Right ventricle myocardium superior (tissue), 1 donor: Measurements from ENCODE around the gene ID3. TPM values are rescaled to one million over a fixed set of nuclear protein-coding genes. Genes with fewer than 3 reads are reported as not detected.
"Not testable (repeated sequence)": the region's sequence is repeated elsewhere in the genome, so short reads cannot be mapped to it uniquely, and the experiment has no call there.

ENCODE experiments used
- ATAC-seq: fragments of 200-7000 bp; cut with Tn5 transposase; one replicate; pipeline ENCODE4 v1.9.1; 2020; ENCODE audit warnings: mild to moderate bottlenecking; ENCODE audit not compliant: poor library complexity
- DNase-seq: peaks from one replicate; pipeline ENCODE4 v3.0.0-alpha.2; 2020
- intact Hi-C: fragments of 100-400 bp; cut with DNase I; formaldehyde crosslinking; loops from one replicate; pipeline ENCODE4 v1.11.2; 2022
- total RNA-seq: library from RNA; stranded (reverse); fragmentation: NEBNext Ultra II Directional; extraction: Animal tissue kit (Norgen Biotek cat#: 25700); gene quantifications from one replicate; pipeline ENCODE4 v1.2.1, GENCODE V29; 2021
- donor health status: DM: no; HTN: yes; CAD: no; lungs with severe emphysema.

Gene ID3
- total RNA-seq, 1 donor from 2014 or later, result 73.0 TPM

DNA sequence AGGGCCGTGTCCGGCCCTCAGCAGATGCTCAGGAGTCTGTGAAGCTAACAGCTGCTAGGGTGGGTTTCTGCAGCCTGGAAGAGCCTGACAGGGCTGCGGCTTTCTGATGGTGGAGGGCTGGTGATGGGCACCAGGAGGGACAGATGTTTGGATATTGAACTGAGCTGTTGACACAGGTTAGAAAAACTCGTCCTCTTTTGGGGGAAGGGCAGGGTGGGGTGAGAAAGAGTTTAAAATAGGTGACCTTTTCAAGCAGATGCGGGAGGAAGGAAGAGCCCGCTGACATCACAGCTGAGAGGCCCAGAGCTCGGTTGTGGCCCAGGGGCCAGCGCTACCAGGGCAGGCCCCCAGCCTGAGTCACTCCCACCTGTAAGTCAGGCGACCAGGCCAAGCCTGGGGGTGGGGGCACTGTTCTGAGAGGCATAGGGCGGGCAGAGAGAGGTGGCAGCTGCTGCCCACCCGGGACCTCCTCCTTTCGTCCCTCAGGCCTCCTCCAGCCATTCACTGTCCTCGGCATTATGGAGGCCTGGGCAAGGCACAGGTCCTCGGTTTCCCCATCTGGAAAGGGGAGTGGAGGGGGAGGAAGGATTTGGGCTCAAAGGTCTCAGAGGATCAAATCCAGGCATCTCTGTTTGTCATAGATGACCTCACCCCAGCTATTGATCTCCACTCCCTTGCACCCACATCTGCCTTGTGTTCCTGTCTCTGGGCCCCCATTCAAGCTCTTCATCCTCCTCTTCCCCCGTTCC lies 32.3 kb upstream of the ID3 start:
- intact Hi-C loops, result no loop called here
- DNase-seq (no peak), ATAC-seq (no peak)

- ATAC-seq (no peak), DNase-seq (no peak)
- intact Hi-C loops, result no loop called here
Measured at GRCh38 chr1:23590058-23590783, 30.9 kb upstream of the ID3 start.

DNA sequence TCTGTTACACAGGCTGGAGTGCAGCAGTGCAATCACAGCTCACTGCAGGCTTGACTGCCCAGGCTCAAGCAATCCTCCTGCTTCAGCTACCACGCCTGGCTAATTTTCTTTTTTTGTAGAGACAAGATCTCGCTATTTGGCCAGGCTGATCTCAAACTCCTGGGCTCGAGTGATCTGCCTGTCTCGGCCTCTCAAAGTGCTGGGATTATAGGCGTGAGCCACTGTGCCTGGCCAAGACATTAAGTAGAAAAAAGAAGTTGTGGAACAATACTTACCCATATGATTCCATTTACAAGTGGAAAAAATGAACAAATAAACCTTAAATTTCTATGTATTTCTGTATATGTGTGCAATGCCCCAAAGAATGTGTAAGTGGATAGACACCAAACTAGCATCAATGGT lies 30.3 kb upstream of the ID3 start:
- intact Hi-C loops, result no loop called here
- ATAC-seq, result no peak

DNA sequence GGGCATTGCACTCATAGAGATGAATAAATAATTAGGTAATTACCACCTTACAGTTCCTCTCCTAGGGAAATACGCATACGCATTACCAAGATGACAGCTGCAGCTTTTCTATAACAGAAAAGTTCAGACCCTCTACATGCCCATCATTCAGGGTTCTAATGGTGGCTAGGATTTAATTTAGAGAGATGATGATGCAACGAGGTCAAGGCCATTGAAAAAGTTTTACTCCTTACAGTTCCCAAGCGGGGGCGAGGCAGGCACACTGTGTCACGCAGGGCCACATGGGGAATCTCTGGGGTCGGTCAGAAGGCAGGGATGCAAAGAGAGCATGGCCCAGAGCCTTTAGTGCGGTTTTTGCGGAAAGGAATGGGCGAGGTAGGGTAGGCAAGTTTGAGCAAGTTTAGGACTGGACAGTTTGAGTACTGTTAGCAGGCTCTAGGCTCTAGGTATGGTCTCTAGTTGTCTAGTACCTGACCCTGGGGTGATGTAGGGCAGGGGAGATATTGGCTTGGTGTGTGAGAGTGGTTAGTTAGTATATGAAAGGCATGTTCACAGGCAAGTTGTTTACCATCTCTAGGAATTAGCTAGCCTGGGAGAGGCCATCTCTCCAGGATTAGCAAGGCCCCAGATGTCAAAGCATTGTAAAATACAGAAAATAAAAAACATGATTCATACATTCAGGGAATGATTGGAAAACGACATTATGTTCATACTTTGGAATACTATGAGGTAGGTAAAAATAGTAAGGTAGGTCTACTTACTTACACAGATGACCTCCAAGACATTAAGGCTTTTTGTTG lies 29.6 kb upstream of the ID3 start:
- ATAC-seq, result no peak
- intact Hi-C loops, result no loop called here
- no peak for DNase-seq

More for the DNA sequence above, 30.3 kb upstream of the ID3 start:
- DNase-seq, result no peak

DNA sequence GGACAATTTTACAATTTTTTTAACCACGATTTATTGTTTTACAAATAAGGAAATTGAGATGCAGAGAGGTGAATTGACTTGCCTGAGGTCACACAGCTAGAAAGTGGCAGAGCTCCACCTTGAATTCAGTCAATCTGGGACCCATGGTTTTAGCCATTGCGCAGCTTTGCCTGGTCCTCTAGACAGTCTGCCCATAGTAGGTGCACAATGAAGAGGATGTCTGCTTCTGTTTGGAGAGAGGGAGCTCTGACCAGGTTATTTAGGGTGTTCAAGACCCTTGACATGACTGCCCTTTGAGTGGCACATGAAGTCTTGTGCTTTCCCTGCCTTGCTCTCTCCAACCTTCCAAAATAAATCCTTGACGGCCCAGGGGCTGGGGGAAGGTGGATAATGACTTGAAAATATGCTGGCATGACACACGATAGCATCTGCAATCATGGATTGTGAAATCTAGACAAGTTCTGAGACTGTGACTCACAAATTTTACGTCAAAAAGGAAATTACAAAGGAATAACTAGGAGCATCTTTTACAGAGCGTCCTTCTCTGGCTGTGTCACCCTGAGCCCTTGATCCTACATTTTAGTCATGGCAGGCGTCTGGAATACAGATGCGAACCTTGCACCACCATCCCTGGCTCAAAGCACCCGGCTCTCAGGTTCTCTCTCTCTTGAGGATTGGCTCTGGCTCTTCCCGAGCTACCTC lies 26.2 kb upstream of the ID3 start:
- DNase-seq, result no peak
- no peak for ATAC-seq
- intact Hi-C loops, result no loop called here

- ATAC-seq, DNase-seq, intact Hi-C loops: not testable (repeated sequence)
Measured at GRCh38 chr1:23583727-23584126, 24.4 kb upstream of the ID3 start.

DNA sequence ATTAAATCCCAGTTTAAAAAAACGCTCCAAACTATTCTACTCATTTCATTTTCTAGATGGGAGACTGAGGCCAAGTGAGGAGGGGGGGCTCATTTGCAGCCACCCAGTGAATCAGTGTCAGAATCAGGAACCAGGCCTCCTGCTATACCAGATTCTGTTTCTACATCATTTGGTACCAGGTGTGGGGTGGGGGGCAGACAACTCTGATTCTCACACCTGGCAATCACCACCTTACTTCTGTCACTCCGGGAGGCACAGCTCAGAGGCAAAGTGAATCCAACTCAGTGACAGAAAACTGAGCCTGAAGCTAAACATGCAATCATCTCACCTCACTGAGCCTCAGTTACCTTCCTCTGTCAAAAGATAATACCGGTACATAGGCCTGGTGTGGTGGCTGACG lies 23.5 kb upstream of the ID3 start:
- intact Hi-C loops, result no loop called here
- DNase-seq, result no peak
- ATAC-seq, result no peak

- intact Hi-C loops, result no loop called here
Measured at GRCh38 chr1:23581219-23581618, 21.9 kb upstream of the ID3 start.

GRCh38 chr1:23578997-23579363 lies 19.7 kb upstream of the ID3 start:
- DNase-seq (no peak), ATAC-seq (no peak)
- intact Hi-C loops, result no loop called here

More at GRCh38 chr1:23581219-23581618, 21.9 kb upstream of the ID3 start:
- DNase-seq (peak; percentile 64), ATAC-seq (peak; percentile 61)

DNA sequence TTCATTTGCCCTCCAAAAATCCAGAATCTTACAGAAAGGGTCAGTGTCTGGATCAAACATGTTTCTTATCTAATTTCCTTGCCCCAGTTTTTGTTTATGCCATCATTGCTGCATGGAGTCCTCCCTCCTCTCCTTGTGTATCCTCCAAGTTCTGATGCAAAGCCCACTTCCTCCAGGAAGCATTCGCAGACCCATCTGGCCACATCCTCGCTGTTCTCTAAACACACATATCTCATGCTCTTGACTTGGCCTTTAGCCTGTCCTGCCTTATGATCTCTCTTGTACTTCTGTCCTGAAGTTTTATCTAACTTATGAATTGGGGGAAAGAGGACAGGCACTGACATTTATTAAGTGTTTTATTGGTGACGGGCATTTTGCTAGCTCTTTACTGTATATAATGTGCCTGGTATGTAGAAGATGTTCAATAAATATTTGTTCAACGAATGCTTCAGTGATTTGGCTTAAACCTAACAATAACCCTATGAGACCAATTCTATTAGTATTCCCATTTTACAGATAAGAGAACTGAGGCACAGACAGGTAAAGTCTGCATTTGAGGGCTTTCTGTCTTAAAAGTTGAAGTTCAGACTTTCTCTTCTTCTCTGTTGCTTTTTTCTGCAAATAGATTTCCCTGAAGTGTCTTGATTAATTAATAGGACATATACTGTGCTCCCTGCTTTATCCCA lies 19.2 kb upstream of the ID3 start:
- DNase-seq, result no peak
- no peak for ATAC-seq
- intact Hi-C loops, result no loop called here

DNA sequence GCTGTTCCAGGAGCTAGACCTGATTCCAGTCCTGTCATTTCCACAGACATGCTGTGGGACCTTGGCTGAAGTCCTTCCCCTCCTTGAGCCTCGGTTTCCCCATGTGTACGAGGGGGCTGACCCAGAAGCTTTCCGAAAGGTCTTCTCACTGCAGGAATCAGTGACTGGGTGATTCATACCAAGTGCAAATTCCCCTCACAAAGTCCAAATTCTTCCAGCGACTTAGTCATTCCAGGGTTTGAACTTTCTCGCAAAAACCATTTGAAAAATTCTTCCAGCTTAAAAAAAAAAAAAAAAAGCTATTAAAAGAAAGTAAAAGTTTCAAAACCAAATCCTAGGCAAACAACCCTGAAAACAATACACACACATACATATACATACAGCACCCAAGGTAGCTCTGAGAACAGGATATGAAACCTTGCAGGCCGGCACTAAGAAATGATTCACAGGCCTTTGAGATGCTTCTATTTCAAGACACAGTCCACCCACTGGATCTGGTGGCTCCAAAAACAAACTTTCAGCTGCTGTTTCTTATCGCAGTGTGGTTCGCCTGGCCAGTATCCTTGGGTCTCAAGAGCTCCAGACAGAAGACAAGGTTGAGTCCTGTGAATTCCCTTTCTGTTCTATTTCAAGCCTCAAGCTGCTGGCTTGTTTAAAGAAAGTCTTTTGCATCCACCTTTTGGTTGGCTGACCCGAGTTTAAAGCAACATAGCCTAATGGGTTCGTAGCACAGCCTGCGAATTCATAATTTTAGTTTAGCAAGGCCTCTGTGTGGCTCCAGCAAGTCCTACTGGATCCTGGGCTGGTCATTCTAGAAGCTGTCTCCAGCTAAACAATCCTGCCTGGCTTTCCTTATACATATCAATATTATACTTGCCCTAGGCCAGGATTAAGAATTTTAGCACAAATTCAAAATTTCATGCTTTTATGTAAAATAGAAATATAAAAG lies 18.0 kb upstream of the ID3 start:
- peak; percentile 63 for ATAC-seq
- no peak for DNase-seq
- intact Hi-C loops, result no loop called here

DNA sequence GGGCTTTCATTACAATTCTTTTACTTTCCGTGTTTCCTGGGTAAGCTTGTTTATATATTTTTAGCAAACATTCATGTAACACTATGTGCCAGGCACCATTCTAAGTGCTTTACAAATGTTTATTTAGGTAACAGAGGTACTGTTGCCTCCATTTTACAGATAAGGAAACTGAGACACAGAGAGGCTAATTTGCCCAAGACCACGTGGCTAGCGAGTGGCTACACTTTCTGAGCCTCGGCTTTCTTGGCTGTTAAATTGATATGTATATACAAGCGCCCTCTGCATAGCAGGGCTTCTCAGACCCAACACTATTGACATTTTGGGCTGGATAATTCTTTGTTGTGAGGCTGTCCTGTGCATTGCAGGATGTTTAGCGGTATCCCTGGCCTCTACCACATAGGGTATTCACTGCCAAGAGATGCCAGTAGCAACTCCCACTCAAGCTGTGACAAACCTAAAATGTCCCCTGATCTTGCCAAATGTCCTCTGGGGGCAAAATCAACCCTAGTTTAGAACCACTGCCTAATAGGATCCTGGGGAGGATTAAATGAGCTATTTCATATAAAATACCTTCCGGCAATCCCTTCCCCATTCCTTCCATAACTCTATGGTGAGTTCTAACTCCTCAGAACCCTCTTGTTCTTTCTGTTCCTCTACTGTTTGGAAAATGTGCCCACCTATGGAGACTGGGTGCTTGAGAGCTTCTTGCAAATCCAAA lies 17.2 kb upstream of the ID3 start:
- intact Hi-C loops, result no loop called here
- DNase-seq, result no peak
- no peak for ATAC-seq

GRCh38 chr1:23575226-23575810 lies 16.0 kb upstream of the ID3 start:
- intact Hi-C loops, result no loop called here
- no peak for DNase-seq
- ATAC-seq, result peak; percentile 62

DNA sequence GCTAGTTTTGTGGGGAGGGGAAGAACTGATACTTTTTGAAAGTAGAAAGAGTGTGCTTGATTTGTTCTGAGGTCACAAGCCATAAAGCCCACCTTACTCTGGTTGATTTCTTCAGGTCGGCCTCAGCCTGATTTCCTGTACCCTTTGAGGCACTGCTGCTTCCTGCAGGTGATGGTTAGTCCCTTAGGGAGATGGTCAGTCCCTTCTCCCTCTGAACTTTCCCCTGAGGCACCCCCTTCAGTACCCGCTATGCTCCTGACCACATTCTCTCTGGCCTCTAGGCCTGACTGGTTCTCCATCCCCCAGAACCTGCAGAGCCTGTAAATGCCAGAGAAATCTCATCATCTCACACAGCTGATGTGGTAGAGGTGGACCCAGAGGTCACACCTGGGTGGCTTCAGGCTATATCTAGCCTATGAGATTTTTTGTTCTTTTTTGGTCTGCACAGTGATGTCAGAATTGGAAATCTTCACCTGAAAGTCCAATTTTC lies 15.0 kb upstream of the ID3 start:
- DNase-seq (no peak), ATAC-seq (no peak)
- intact Hi-C loops, result no loop called here

- intact Hi-C loops, result no loop called here
- no peak for ATAC-seq
- no peak for DNase-seq
Measured at GRCh38 chr1:23573574-23574182, 14.4 kb upstream of the ID3 start.

DNA sequence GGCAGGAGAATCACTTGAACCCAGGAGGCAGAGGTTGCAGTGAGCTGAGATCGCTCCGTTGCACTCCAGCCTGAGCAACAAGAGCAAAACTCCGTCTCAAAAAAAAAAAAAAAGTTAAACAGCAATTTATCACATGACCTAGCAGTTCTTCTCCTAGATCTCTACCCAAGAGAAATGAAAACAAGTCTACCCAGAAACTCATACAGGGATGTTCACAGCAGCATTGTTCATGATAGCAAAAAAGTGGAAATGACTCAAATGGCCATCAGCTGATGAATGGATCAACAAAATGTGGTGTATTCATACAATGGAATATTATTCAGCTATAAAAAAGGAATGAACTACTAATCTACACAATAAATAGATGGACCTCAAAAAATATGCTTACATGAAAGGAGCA lies 12.2 kb upstream of the ID3 start:
- no peak for DNase-seq

More for the DNA sequence above, 12.2 kb upstream of the ID3 start:
- intact Hi-C loops, result no loop called here
- ATAC-seq, result no peak
